Epithelial cell of esophagus (primary cell): Measurements from ENCODE around the gene ARHGAP12.
"Not testable (repeated sequence)": the region's sequence is repeated elsewhere in the genome, so short reads cannot be mapped to it uniquely, and the experiment has no call there.

Experiments
- DNase-seq: peaks from one replicate; pipeline ENCODE4 v3.0.0; 2010; ENCODE audit warnings: low read depth
- H3K4me3 ChIP-seq: 2 replicates; pipeline ENCODE4 v1.5.1; 2011; ENCODE audit warnings: mild to moderate bottlenecking, low read length, control low read depth
- CTCF ChIP-seq: IDR thresholded peaks from 2 replicates; pipeline ENCODE4 v1.5.1; 2011; ENCODE audit warnings: low read depth, mild to moderate bottlenecking, low read length, control low read depth, inconsistent platforms; ENCODE audit not compliant: insufficient read depth; ENCODE audit errors: missing control alignments

Gene ARHGAP12

GRCh38 chr10:31773749-31774298 is 154.8 kb downstream of the ARHGAP12 start:
- no peak for TF ChIP-seq CTCF
- no peak overlapping the region for H3K4me3 ChIP-seq
- no peak for DNase-seq

- TF ChIP-seq CTCF: no peak
- H3K4me3 ChIP-seq: no peak overlapping the region
- DNase-seq: no peak
These were observed 157.2 kb downstream of the ARHGAP12 start for GRCh38 chr10:31771331-31771831.

DNA sequence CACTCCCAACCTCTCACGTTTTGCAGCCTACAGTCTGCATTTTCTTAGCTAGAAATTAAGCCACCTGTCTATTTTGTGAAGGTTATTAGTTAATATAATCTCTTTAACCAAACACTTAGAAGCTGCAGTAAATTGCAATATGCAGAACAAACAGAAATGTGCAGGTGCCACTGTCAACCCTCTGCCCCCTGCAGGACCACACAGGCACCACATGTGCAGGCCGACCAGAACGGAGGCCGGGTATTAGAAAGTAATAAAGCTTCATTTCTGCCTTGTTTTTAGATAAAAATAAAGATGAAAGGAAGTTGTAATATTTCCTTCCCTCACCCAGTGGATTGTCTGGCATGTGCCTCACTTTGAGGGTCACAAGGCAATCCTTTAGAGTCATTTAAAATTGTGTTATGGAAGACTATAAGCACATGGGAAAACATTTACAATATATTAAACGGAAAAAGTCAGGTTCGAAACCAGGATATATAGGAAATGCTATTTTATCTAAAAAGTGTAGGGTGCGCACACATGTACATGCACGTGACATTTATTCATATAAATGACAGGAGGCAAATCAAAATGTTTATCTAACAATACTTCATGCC is 158.2 kb downstream of the ARHGAP12 start:
- peak; percentile 26 for TF ChIP-seq CTCF
- no peak overlapping the region for H3K4me3 ChIP-seq
- DNase-seq: no peak

- no peak for TF ChIP-seq CTCF
- no peak overlapping the region for H3K4me3 ChIP-seq
- peak; percentile 71 for DNase-seq
These were observed 159.1 kb downstream of the ARHGAP12 start for GRCh38 chr10:31769564-31769963.

GRCh38 chr10:31768935-31769334 is 159.7 kb downstream of the ARHGAP12 start:
- DNase-seq, H3K4me3 ChIP-seq: not testable (repeated sequence)

DNA sequence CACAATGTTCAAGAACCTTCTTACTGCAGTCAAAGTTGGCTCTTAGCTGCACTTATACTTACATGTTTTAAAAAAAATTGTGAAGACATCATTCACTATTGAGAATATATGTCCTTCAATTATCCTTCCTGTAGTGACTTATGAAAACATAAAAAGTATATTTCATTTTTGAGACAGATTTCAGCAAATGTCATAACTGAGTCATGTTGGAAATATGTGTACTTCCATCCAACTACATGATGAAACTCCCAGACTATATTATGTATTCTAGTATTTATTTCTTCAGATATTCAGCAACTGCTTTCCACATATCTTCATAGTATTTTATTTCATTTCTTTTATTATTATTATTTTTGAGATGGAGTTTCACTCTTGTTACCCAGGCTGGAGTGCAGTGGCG is 160.2 kb downstream of the ARHGAP12 start:
- TF ChIP-seq CTCF: no peak
- no peak for DNase-seq
- no peak overlapping the region for H3K4me3 ChIP-seq

DNA sequence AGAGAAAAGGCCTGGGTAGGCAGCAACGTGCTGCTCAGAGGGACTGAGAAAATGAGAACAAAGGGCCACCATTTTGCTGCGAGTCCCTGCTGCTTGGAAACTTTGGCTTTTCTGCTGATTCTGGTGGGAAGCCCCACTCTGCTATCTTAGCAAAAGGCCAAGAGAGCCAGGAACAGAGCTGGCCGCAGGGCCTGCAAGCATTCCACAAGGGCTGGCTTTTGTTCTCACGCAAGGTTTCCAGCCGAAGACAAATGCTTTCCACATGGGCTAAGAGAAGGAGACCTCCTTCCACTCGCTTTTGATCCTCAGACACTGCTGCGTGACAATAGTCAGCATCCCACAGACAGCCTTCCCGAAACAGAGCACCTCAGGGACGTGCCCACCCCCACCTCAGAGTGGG is 163.1 kb downstream of the ARHGAP12 start:
- TF ChIP-seq CTCF: no peak
- no peak overlapping the region for H3K4me3 ChIP-seq
- DNase-seq: no peak
